ENCODE data around the gene ARMC2. TPM values are rescaled to one million over a fixed set of nuclear protein-coding genes. Genes with fewer than 3 reads are reported as not detected.
A peak's percentile ranks its signal among the peaks of the same experiment; 100 is the strongest.

ARMC2 gene
- total RNA-seq, 3 donors from 2014 or later: 4.3 to 7.9 (median 7.2) TPM

DNA sequence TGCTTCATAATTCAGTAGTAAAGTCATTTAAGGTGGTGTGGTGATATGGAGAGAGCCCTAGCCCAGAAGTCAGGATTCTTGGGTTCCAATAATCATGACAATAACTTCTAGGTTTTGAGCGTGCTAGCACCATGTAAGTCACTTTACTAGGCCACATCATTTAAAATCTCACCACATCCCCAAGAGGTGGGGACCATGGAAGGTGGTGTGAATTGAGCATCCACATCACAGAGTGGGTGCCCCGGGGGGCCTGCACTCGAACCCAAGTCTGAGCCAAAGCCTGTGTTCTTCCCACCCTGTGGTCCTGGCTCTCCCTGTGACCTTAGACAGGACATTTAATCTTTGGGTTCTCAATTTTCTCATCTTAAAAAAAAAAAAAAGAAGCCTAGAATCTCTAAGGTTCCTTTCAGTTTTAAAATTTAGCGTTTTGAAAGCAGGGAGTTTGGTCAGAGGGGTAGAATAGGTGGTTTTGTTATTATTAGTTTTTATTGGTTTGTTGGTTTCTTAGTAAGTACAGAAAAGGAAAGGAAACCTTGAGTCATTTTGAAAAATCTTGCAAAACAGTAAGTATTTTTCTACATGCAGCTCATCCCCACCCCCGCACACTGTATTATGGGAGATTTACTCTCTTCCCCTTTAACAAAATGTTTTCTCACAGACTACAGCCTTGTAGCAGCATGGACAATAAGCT is 26.4 kb downstream of the ARMC2 start:
- H3K4me1 ChIP-seq: peaks cover 0 to 4% of the 10 kb centered on the region in 2 donors
- no peak for DNase-seq (ENCODE audit: low spot score in 2 of 2)
- TF ChIP-seq POLR2A (IDR thresholded peaks at IDR 0.05) (no peak), POLR2AphosphoS5 (IDR thresholded peaks at IDR 0.05) (no peak)
- TF ChIP-seq, protein P1, sequence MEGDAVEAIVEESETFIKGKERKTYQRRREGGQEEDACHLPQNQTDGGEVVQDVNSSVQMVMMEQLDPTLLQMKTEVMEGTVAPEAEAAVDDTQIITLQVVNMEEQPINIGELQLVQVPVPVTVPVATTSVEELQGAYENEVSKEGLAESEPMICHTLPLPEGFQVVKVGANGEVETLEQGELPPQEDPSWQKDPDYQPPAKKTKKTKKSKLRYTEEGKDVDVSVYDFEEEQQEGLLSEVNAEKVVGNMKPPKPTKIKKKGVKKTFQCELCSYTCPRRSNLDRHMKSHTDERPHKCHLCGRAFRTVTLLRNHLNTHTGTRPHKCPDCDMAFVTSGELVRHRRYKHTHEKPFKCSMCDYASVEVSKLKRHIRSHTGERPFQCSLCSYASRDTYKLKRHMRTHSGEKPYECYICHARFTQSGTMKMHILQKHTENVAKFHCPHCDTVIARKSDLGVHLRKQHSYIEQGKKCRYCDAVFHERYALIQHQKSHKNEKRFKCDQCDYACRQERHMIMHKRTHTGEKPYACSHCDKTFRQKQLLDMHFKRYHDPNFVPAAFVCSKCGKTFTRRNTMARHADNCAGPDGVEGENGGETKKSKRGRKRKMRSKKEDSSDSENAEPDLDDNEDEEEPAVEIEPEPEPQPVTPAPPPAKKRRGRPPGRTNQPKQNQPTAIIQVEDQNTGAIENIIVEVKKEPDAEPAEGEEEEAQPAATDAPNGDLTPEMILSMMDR (IDR thresholded peaks at IDR 0.05): no peak
- H3K27me3 ChIP-seq: no peaks in the 10 kb centered on the region
- intact Hi-C loops (cut with DNase I; ENCODE audit: low total_unique reads): no loop called here
- peak overlapping the region in 1 of 3 donors; percentile 33 for H3K4me3 ChIP-seq
- peaks cover 5% of the 10 kb centered on the region for H3K36me3 ChIP-seq
- no peaks in the 10 kb centered on the region for H3K9me3 ChIP-seq
- peak overlapping the region; percentile 79 to 92 for H3K27ac ChIP-seq

DNA sequence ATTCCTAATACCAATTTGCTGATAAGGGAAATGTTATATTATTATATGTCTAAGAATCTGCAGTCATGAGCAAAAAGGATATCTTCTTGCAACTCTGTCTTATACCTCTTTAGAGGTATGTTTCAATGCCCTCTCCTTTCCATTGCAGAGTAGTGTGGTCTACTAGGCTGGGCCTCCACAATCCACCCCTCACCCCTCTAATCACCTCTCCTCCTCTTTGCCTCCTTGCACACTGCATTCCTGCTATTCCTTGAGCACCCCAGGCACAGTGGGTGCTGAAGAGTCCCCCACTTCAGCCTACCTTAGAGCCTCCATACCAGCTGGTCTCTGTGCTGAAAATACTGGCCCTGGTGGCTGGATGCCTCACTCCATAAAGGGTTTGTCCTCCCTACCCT is 26.9 kb downstream of the ARMC2 start:
- Histone ChIP-seq H3K27ac (peak overlapping the region; percentile 79 to 84), H3K4me3 (peak overlapping the region in 1 of 3 donors; percentile 9), H3K27me3 (no peaks in the 10 kb centered on the region), H3K36me3 (peaks cover 5% of the 10 kb centered on the region), H3K4me1 (peaks cover 0 to 4% of the 10 kb centered on the region in 2 donors), H3K9me3 (no peaks in the 10 kb centered on the region)
- no peak for DNase-seq (ENCODE audit: low spot score in 2 of 2)
- intact Hi-C loops (cut with DNase I; ENCODE audit: low total_unique reads): no loop called here
- TF ChIP-seq, protein P1 (IDR thresholded peaks at IDR 0.05): no peak
- TF ChIP-seq POLR2A (IDR thresholded peaks at IDR 0.05): no peak
- no peak for TF ChIP-seq POLR2AphosphoS5 (IDR thresholded peaks at IDR 0.05)

DNA sequence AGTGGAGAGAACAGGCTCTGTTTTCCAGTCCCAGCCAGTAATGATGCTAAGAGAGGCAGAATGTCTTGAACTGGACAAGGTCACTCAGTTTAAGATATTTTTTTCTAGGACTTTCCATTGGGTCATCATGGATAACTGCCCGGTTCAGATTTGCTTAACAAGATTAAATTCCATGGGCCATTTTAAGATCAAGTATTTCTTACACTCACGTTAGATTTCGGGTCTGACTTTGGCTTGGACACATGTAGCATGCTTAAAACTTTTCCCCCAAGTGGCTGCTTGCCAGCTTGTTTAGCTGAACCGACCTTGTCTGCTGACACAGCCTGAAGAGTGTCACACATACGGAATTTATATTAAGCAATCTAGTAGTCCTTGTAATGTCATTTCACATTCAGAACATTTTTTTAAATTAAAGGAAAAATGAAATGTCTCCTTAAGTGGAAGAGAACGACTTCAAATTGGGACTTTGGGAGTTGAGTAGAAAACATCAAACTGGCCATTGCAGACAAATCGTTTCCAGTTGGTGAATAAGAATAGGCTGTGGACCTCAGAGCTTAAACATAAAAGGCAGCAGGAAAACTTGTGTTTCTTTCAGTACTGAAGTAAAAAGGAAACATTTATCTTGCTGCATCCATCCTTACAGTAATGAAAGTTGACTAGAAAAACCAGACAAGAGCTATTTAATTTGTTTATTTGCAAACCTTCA is 29.0 kb downstream of the ARMC2 start:
- H3K4me1 ChIP-seq: peaks cover 0 to 4% of the 10 kb centered on the region in 2 donors
- TF ChIP-seq POLR2A (IDR thresholded peaks at IDR 0.05) (no peak), POLR2AphosphoS5 (IDR thresholded peaks at IDR 0.05) (peak; percentile 60 to 75 (median 69))
- intact Hi-C loops (cut with DNase I; ENCODE audit: low total_unique reads): no loop called here
- H3K27ac ChIP-seq: peak overlapping the region; percentile 67 to 75
- peaks cover 5% of the 10 kb centered on the region for H3K36me3 ChIP-seq
- DNase-seq (ENCODE audit: low spot score in 2 of 2): peak in 1 of 2 donors; percentile 51
- no peak overlapping the region for H3K4me3 ChIP-seq
- H3K27me3 ChIP-seq: no peaks in the 10 kb centered on the region
- no peaks in the 10 kb centered on the region for H3K9me3 ChIP-seq

DNA sequence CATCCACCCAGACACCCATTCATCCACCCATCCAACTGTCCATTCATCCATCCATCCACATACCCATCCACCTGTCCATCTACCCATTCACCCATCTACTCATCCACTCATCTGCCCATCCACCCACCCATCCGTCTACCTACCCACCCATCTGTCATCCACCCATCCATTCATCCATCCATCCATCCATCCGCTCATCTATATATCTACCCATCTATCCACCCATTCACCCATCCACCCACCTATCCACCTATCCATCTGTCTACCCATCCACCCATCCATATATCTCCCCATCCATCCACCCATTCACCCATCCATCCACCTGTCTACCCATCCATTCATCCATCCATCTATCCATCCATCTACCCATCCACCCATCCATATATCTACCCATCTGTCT is 30.7 kb downstream of the ARMC2 start:
- intact Hi-C loops (cut with DNase I; ENCODE audit: low total_unique reads): no loop called here
- peaks cover 0 to 4% of the 10 kb centered on the region in 2 donors for H3K4me1 ChIP-seq
- H3K9me3 ChIP-seq: no peaks in the 10 kb centered on the region
- no peak for DNase-seq (ENCODE audit: low spot score in 2 of 2)
- peaks cover 5% of the 10 kb centered on the region for H3K36me3 ChIP-seq
- peak overlapping the region in 1 of 2 donors; percentile 75 for H3K27ac ChIP-seq
- TF ChIP-seq, protein P1 (IDR thresholded peaks at IDR 0.05): no peak
- TF ChIP-seq POLR2A (IDR thresholded peaks at IDR 0.05): no peak
- no peak for TF ChIP-seq POLR2AphosphoS5 (IDR thresholded peaks at IDR 0.05)
- H3K27me3 ChIP-seq: no peaks in the 10 kb centered on the region
- no peak overlapping the region for H3K4me3 ChIP-seq

DNA sequence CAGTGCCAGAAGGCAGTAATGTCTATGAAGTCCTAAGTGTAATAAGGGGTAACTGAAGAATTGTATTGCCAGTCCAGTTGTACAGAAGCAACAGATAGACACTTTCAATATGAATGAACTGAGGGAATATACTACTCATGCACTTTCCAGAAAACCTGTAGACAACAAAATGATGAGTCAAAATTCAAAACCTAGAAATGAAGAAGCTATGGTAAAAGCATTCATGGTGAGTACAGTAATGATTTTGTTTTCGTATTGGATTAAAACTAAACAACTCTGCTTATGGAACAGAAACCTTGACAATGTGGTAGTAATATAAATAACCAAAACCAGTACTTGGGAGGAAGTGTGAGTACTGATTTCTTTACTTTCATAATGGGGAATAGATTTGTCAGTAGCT is 35.0 kb downstream of the ARMC2 start:
- intact Hi-C loops (cut with DNase I; ENCODE audit: low total_unique reads): loop anchor here (5.0 kb wide), 1 partner anchor 1061 kb away; the partner anchor contains the start of gene SCML4
- H3K27ac ChIP-seq: no peak overlapping the region
- no peaks in the 10 kb centered on the region for H3K36me3 ChIP-seq
- H3K4me1 ChIP-seq: no peaks in the 10 kb centered on the region
- H3K4me3 ChIP-seq: no peak overlapping the region
- no peak for TF ChIP-seq POLR2AphosphoS5 (IDR thresholded peaks at IDR 0.05)
- no peak for TF ChIP-seq POLR2A (IDR thresholded peaks at IDR 0.05)
- TF ChIP-seq, protein P1 (IDR thresholded peaks at IDR 0.05): no peak
- H3K9me3 ChIP-seq: no peaks in the 10 kb centered on the region
- no peaks in the 10 kb centered on the region for H3K27me3 ChIP-seq
- DNase-seq (ENCODE audit: low spot score in 2 of 2): no peak
